Ureter (tissue), 1 donor: ENCODE data around the gene RPS15A. TPM values are rescaled to one million over a fixed set of nuclear protein-coding genes. Genes with fewer than 3 reads are reported as not detected.
A peak's percentile ranks its signal among the peaks of the same experiment; 100 is the strongest.

Experiments
- DNase-seq: peaks from one replicate; pipeline ENCODE4 v3.0.0-alpha.2; 2020; ENCODE audit warnings: low spot score
- total RNA-seq: library from RNA; stranded (reverse); gene quantifications from one replicate; pipeline ENCODE4 v1.2.4, GENCODE V29; 2023
- donor health status: DM: yes; HTN: yes; CAD: no.

Gene RPS15A
- total RNA-seq = 1,598 TPM

GRCh38 chr16:18789850-18790706 lies at the start of gene RPS15A:
Gene RPS15A (minus strand): TSS chr16:18790334. CDS start chr16:18789113, 1,221 bp downstream.
- DNase-seq = peak; percentile 97

GRCh38 chr16:18839555-18839954 lies 49.4 kb upstream of the RPS15A start:
- no peak for DNase-seq

GRCh38 chr16:18836702-18837101 lies 46.6 kb upstream of the RPS15A start:
- DNase-seq = no peak

GRCh38 chr16:18834864-18835263 lies 44.7 kb upstream of the RPS15A start:
- DNase-seq = no peak

- DNase-seq = no peak
Measured at GRCh38 chr16:18833707-18834505, 43.8 kb upstream of the RPS15A start.

GRCh38 chr16:18832613-18833012 lies 42.5 kb upstream of the RPS15A start:
- no peak for DNase-seq

- no peak for DNase-seq
Measured at GRCh38 chr16:18832006-18832405, 41.9 kb upstream of the RPS15A start.

- DNase-seq = no peak
Measured at GRCh38 chr16:18829251-18829650, 39.1 kb upstream of the RPS15A start.

GRCh38 chr16:18827890-18828289 lies 37.8 kb upstream of the RPS15A start:
- no peak for DNase-seq

GRCh38 chr16:18816286-18816685 lies 26.2 kb upstream of the RPS15A start:
- no peak for DNase-seq

GRCh38 chr16:18811925-18812324 lies 21.8 kb upstream of the RPS15A start:
- DNase-seq = no peak

- DNase-seq = no peak
Measured at GRCh38 chr16:18809165-18809564, 19.0 kb upstream of the RPS15A start.

- DNase-seq = no peak
Measured at GRCh38 chr16:18805257-18805773, 15.2 kb upstream of the RPS15A start.

GRCh38 chr16:18804540-18804939 lies 14.4 kb upstream of the RPS15A start:
- no peak for DNase-seq

GRCh38 chr16:18803569-18804462 lies 13.7 kb upstream of the RPS15A start:
- DNase-seq = no peak

GRCh38 chr16:18802767-18803343 lies 12.7 kb upstream of the RPS15A start:
- DNase-seq = no peak

- DNase-seq = peak; percentile 99
Measured at GRCh38 chr16:18801145-18801972, 11.2 kb upstream of the RPS15A start, which contains the start of gene ARL6IP1. Gene ARL6IP1 (minus strand): TSS chr16:18801549. CDS start chr16:18801466, 83 bp downstream.

- no peak for DNase-seq
Measured at GRCh38 chr16:18800775-18801144, 10.6 kb upstream of the RPS15A start.

GRCh38 chr16:18800293-18800692 lies 10.2 kb upstream of the RPS15A start:
- DNase-seq = no peak

- DNase-seq = no peak
Measured at GRCh38 chr16:18799500-18799899, 9.4 kb upstream of the RPS15A start.
